Endodermal cell (in vitro differentiated cells): ENCODE data around the gene AKAP8. TPM values are rescaled to one million over a fixed set of nuclear protein-coding genes. Genes with fewer than 3 reads are reported as not detected.

Experiments used
- DNase-seq: peaks from one replicate; pipeline ENCODE4 v3.0.0-alpha.2; 2017
- H3K27ac ChIP-seq: 2 replicates; pipeline ENCODE4 v1.5.1; 2013; ENCODE audit warnings: mild to moderate bottlenecking, low read depth, low read length, moderate library complexity
- H3K27me3 ChIP-seq: 2 replicates; pipeline ENCODE4 v1.6.1; 2013; ENCODE audit warnings: mild to moderate bottlenecking, low read length, moderate library complexity; ENCODE audit not compliant: insufficient read depth, control insufficient read depth, poor library complexity, severe bottlenecking
- H3K36me3 ChIP-seq: 2 replicates; pipeline ENCODE4 v1.7.0; 2013; ENCODE audit warnings: mild to moderate bottlenecking, low read length, moderate library complexity; ENCODE audit not compliant: control insufficient read depth, insufficient read depth
- H3K4me1 ChIP-seq: one replicate; pipeline ENCODE4 v1.7.0; 2013; ENCODE audit warnings: low read length; ENCODE audit not compliant: control insufficient read depth, insufficient read depth
- H3K4me3 ChIP-seq: 2 replicates; pipeline ENCODE4 v1.5.1; 2013; ENCODE audit warnings: mild to moderate bottlenecking, low read length, moderate library complexity
- H3K9ac ChIP-seq: 2 replicates; pipeline ENCODE4 v1.6.1; 2013; ENCODE audit warnings: mild to moderate bottlenecking, low read length, moderate library complexity; ENCODE audit not compliant: poor library complexity, severe bottlenecking; ENCODE audit errors: extremely low read depth
- H3K9me3 ChIP-seq: 2 replicates; pipeline ENCODE4 v1.6.1; 2013; ENCODE audit warnings: mild to moderate bottlenecking, low read length, moderate library complexity; ENCODE audit not compliant: control insufficient read depth
- H3K27ac Mint-ChIP-seq: 2 replicates; pipeline ENCODE4 v1.8.0; 2020; ENCODE audit warnings: mixed read lengths
- H3K27me3 Mint-ChIP-seq: 2 replicates; pipeline ENCODE4 v1.8.0; 2021; ENCODE audit warnings: mild to moderate bottlenecking, mixed read lengths; ENCODE audit not compliant: insufficient read depth
- H3K36me3 Mint-ChIP-seq: 2 replicates; pipeline ENCODE4 v1.8.0; 2020; ENCODE audit warnings: low read depth, mixed read lengths
- H3K4me1 Mint-ChIP-seq: 2 replicates; pipeline ENCODE4 v1.8.0; 2020; ENCODE audit warnings: mixed read lengths
- H3K4me3 Mint-ChIP-seq: 2 replicates; pipeline ENCODE4 v1.8.0; 2020; ENCODE audit warnings: mild to moderate bottlenecking, moderate library complexity, mixed read lengths
- H3K9me3 Mint-ChIP-seq: 2 replicates; pipeline ENCODE4 v1.8.0; 2020; ENCODE audit warnings: mild to moderate bottlenecking, mixed read lengths
- CTCF ChIP-seq: fragments of 200-600 bp; sonication (generic); conservative IDR thresholded peaks from 2 replicates; pipeline ENCODE4 v1.5.0; 2021; ENCODE audit warnings: antibody characterized with exemption, mild to moderate bottlenecking
- WGBS, 2 experiments: methylation state at CpG; one replicate each; pipeline versions ENCODE4 v1.1.5 to v1.1.7; 2013; ENCODE audit warnings: missing lambda C conversion rate in 2 of 2, mixed read lengths in 1 of 2; ENCODE audit not compliant: insufficient coverage in 1 of 2, insufficient read length in 1 of 2; 5-methylcytosine and 5-hydroxymethylcytosine counted together
- total RNA-seq, 2 donors: library from RNA; stranded (reverse); fragmentation: NEBNext Ultra II Directional in 1 of 2; extraction: Animal tissue kit (Norgen Biotek cat#: 25700) in 1 of 2; gene quantifications; 2 replicates in 1 of 2; 3 replicates in 1 of 2; pipeline ENCODE4 v1.2.1, GENCODE V29; 2021

Gene AKAP8
- total RNA-seq, 2 donors from 2014 or later, result 34.9 to 39.6 TPM

DNA sequence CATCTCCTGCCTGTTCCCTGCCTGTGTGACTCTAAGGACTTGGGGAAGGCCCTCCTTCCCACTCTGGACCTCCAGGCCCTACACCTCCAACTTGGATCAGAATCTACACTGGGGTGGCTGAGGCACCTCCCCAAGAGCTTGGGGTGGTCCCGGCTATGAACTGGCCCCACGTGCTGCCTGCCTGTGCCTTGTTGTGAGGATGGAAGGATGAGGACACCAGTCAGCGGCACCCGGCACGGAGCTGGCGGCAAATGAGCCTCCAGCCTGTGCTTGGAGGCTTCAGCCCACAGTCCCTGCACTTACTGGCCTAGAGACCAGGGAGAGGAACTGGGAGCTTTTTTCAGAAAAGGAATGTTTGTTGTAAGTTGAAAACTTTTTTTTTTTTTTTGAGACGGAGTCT, 8.5 kb downstream of the AKAP8 start:
- H3K4me3 Mint-ChIP-seq, result no peak overlapping the region
- no peaks in the 10 kb centered on the region for H3K4me1 ChIP-seq
- H3K9me3 ChIP-seq, result no peaks in the 10 kb centered on the region
- TF ChIP-seq CTCF, result no peak
- no peaks in the 10 kb centered on the region for H3K27me3 ChIP-seq
- H3K9me3 Mint-ChIP-seq, result no peaks in the 10 kb centered on the region
- H3K36me3 Mint-ChIP-seq, result peaks cover 66% of the 10 kb centered on the region
- no peak overlapping the region for H3K9ac ChIP-seq
- H3K36me3 ChIP-seq, result peaks cover 61% of the 10 kb centered on the region
- H3K27ac ChIP-seq, result no peak overlapping the region
- no peaks in the 10 kb centered on the region for H3K4me1 Mint-ChIP-seq
- H3K27ac Mint-ChIP-seq, result no peak overlapping the region
- DNase-seq, result no peak
- no peak overlapping the region for H3K4me3 ChIP-seq
- no peaks in the 10 kb centered on the region for H3K27me3 Mint-ChIP-seq
- WGBS, 2 experiments, result 97 to 98% methylated on average over 4 to 7 of the region's 7 CpGs

GRCh38 chr19:15369594-15369891, 10.0 kb downstream of the AKAP8 start:
- Histone ChIP-seq H3K9ac (no peak overlapping the region), H3K4me1 (no peaks in the 10 kb centered on the region), H3K27ac (no peak overlapping the region), H3K27me3 (no peaks in the 10 kb centered on the region), H3K9me3 (peaks cover 9% of the 10 kb centered on the region), H3K4me3 (no peak overlapping the region), H3K36me3 (peaks cover 75% of the 10 kb centered on the region)
- Mint-ChIP-seq H3K9me3 (peaks cover 4% of the 10 kb centered on the region), H3K27ac (no peak overlapping the region), H3K36me3 (peaks cover 73% of the 10 kb centered on the region), H3K4me3 (no peak overlapping the region), H3K4me1 (no peaks in the 10 kb centered on the region), H3K27me3 (no peaks in the 10 kb centered on the region)
- no peak for DNase-seq
- no peak for TF ChIP-seq CTCF
- 94 to 97% methylated on average over 6 to 9 of the region's 9 CpGs for WGBS, 2 experiments

- no peak for DNase-seq
- H3K4me3 ChIP-seq, result no peak overlapping the region
- H3K4me1 ChIP-seq, result no peaks in the 10 kb centered on the region
- Mint-ChIP-seq H3K36me3 (peaks cover 76% of the 10 kb centered on the region), H3K4me1 (no peaks in the 10 kb centered on the region), H3K4me3 (no peak overlapping the region), H3K9me3 (peaks cover 7% of the 10 kb centered on the region), H3K27me3 (no peaks in the 10 kb centered on the region), H3K27ac (no peak overlapping the region)
- H3K27me3 ChIP-seq, result no peaks in the 10 kb centered on the region
- peaks cover 76% of the 10 kb centered on the region for H3K36me3 ChIP-seq
- no peak overlapping the region for H3K9ac ChIP-seq
- no peak for TF ChIP-seq CTCF
- no peak overlapping the region for H3K27ac ChIP-seq
- H3K9me3 ChIP-seq, result peaks cover 11% of the 10 kb centered on the region
- WGBS, 2 experiments, result 94 to 100% methylated on average over 30 to 35 of the region's 35 CpGs
Observed at GRCh38 chr19:15368798-15369593, 10.6 kb downstream of the AKAP8 start.
